MM.1S (cell line): ENCODE results near the gene FAM229A.

ENCODE experiments used
- DNase-seq: peaks from one replicate; pipeline ENCODE4 v3.0.0-alpha.2; 2015
- H2AFZ ChIP-seq: fragments of 300-600 bp; sonication (generic); 2 replicates; pipeline ENCODE4 v1.6.0; 2016; ENCODE audit warnings: antibody characterized with exemption, low read length
- H3F3A ChIP-seq: fragments of 300-600 bp; sonication (generic); 2 replicates; pipeline ENCODE4 v1.6.1; 2016; ENCODE audit warnings: mild to moderate bottlenecking, antibody characterized with exemption, low read length, moderate library complexity, mixed read lengths; ENCODE audit not compliant: insufficient read depth
- H3K27ac ChIP-seq: fragments of 300-600 bp; sonication (generic); 2 replicates; pipeline ENCODE4 v1.5.1; 2016; ENCODE audit warnings: mild to moderate bottlenecking, low read length
- H3K27me3 ChIP-seq: fragments of 300-600 bp; sonication (generic); replicated peaks from 2 replicates; pipeline ENCODE4 v1.6.0; 2016; ENCODE audit warnings: low read length; ENCODE audit not compliant: insufficient read depth
- H3K36me3 ChIP-seq: fragments of 300-600 bp; sonication (generic); replicated peaks from 2 replicates; pipeline ENCODE4 v1.6.1; 2016; ENCODE audit warnings: mild to moderate bottlenecking, low read length, mixed read lengths; ENCODE audit not compliant: insufficient read depth
- H3K4me1 ChIP-seq: fragments of 300-600 bp; sonication (generic); 2 replicates; pipeline ENCODE4 v1.6.1; 2016; ENCODE audit warnings: low read length, mixed read lengths
- H3K4me2 ChIP-seq: fragments of 300-600 bp; sonication (generic); 2 replicates; pipeline ENCODE4 v1.6.0; 2016; ENCODE audit warnings: low read depth, low read length
- H3K4me3 ChIP-seq: fragments of 300-600 bp; sonication (generic); 2 replicates; pipeline ENCODE4 v1.5.1; 2016; ENCODE audit warnings: low read length, mixed read lengths
- H3K79me2 ChIP-seq: fragments of 300-600 bp; sonication (generic); 2 replicates; pipeline ENCODE4 v1.6.1; 2016; ENCODE audit warnings: mixed run types, low read length, mixed read lengths
- H3K9ac ChIP-seq: fragments of 300-600 bp; sonication (generic); 2 replicates; pipeline ENCODE4 v1.6.1; 2016; ENCODE audit warnings: low read length, mixed read lengths
- H3K9me2 ChIP-seq: fragments of 300-600 bp; sonication (generic); replicated peaks from 2 replicates; pipeline ENCODE4 v1.6.1; 2016; ENCODE audit warnings: mild to moderate bottlenecking, low read length, mixed read lengths; ENCODE audit not compliant: insufficient read depth
- H3K9me3 ChIP-seq: fragments of 300-600 bp; sonication (generic); replicated peaks from 2 replicates; pipeline ENCODE4 v1.6.1; 2016; ENCODE audit warnings: mild to moderate bottlenecking, low read length, mixed read lengths; ENCODE audit not compliant: insufficient read depth
- H4K20me1 ChIP-seq: fragments of 300-600 bp; sonication (generic); 2 replicates; pipeline ENCODE4 v1.6.1; 2016; ENCODE audit warnings: mild to moderate bottlenecking, low read length, moderate library complexity, mixed read lengths; ENCODE audit not compliant: insufficient read depth
- EZH2 ChIP-seq: fragments of 300-600 bp; sonication (generic); optimal IDR thresholded peaks from 2 replicates; pipeline ENCODE3; 2017; ENCODE audit warnings: low read depth, mild to moderate bottlenecking, antibody characterized with exemption, low read length, mixed read lengths
- EZH2phosphoT487 ChIP-seq: fragments of 300-600 bp; sonication (generic); IDR thresholded peaks from 2 replicates; pipeline ENCODE4 v1.6.1; 2018; ENCODE audit warnings: antibody characterized with exemption, low read length
- TF ChIP-seq, protein P1 (sequence below): fragments of 300-600 bp; sonication (generic); IDR thresholded peaks from 2 replicates; pipeline ENCODE4 v1.5.1; 2016; ENCODE audit warnings: antibody characterized with exemption, low read length, mixed read lengths

Gene FAM229A

DNA sequence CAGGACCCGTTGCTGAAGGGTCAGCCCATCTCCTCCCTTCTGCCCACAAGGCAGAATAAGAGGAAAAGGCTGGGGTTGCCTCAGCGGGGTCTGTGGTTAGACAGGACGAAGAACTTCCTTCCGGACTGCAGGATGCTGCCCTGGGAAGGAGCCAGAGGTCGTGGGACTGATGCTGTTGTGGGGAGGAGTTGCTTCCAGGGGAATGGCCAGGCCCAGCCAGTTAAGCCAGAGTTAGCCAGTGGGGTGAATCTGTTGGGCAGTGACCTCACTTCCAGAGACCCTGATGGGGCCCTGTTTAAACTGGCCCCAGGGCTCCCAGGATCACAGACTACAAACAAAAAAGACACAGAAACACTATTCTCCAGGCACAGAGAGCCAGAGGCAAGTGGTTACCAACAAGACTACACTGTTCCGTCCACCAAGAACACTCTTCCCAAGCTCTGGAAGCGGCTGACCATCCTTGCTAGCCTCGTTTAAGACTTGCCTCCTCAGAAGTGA lies 13.0 kb downstream of the FAM229A start:
- Histone ChIP-seq H3K79me2 (no peaks in the 10 kb centered on the region), H3K9ac (no peak overlapping the region), H3K36me3 (no peaks in the 10 kb centered on the region), H3K27ac (no peak overlapping the region), H3K4me1 (peaks cover 6% of the 10 kb centered on the region), H2AFZ (no peak overlapping the region), H3K4me3 (no peak overlapping the region), H3K9me3 (no peaks in the 10 kb centered on the region), H3K4me2 (no peak overlapping the region), H3K9me2 (no peaks in the 10 kb centered on the region), H3K27me3 (no peaks in the 10 kb centered on the region), H3F3A (peaks cover 11% of the 10 kb centered on the region; the same call in 1 of the 2 replicates), H4K20me1 (no peaks in the 10 kb centered on the region)
- no peak for TF ChIP-seq EZH2
- no peak for TF ChIP-seq EZH2phosphoT487
- TF ChIP-seq, protein P1, sequence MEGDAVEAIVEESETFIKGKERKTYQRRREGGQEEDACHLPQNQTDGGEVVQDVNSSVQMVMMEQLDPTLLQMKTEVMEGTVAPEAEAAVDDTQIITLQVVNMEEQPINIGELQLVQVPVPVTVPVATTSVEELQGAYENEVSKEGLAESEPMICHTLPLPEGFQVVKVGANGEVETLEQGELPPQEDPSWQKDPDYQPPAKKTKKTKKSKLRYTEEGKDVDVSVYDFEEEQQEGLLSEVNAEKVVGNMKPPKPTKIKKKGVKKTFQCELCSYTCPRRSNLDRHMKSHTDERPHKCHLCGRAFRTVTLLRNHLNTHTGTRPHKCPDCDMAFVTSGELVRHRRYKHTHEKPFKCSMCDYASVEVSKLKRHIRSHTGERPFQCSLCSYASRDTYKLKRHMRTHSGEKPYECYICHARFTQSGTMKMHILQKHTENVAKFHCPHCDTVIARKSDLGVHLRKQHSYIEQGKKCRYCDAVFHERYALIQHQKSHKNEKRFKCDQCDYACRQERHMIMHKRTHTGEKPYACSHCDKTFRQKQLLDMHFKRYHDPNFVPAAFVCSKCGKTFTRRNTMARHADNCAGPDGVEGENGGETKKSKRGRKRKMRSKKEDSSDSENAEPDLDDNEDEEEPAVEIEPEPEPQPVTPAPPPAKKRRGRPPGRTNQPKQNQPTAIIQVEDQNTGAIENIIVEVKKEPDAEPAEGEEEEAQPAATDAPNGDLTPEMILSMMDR = no peak
- no peak for DNase-seq

DNA sequence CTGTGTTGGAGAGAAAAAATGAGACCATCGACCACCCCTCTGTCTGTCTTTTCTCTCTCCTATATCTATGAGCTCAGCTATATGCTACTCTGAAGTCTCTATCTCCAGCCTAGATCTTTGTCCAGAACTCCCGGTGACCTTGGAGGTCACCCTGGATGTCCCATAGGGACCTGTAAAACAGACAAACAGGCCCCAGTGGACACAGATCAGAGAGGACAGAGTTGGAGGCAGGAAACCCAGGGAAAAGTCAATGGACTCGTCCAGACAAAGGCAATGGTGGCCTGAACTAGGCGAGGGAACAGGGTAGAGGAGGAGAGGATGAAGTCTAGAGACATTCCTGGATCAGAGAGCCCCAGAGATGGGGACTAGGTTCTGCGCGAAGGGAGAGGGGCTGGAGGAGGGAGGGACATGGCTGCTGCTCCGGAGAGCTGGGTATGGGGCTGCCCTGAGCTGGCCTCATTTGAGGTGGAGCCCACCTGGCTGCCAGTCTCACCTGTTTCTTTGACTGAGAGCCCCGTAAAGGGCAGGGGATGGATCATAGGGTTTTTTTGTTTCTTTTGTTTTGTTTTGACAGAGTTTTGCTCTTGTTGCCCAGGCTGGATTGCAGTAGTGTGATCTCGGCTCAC lies 15.6 kb downstream of the FAM229A start:
- Histone ChIP-seq H3K79me2 (no peaks in the 10 kb centered on the region), H3K27me3 (no peaks in the 10 kb centered on the region), H3K9me3 (no peaks in the 10 kb centered on the region), H3K27ac (no peak overlapping the region), H3F3A (peaks cover 7% of the 10 kb centered on the region; the same call in 1 of the 2 replicates), H2AFZ (no peak overlapping the region), H3K9ac (no peak overlapping the region), H3K4me3 (no peak overlapping the region), H3K9me2 (no peaks in the 10 kb centered on the region), H3K4me1 (peaks cover 10% of the 10 kb centered on the region), H3K4me2 (no peak overlapping the region), H3K36me3 (no peaks in the 10 kb centered on the region), H4K20me1 (no peaks in the 10 kb centered on the region)
- TF ChIP-seq, protein P1 = no peak
- TF ChIP-seq EZH2 = no peak
- no peak for TF ChIP-seq EZH2phosphoT487
- DNase-seq = no peak

GRCh38 chr1:32345289-32345827 lies 16.9 kb downstream of the FAM229A start:
- no peak overlapping the region for H3K4me2 ChIP-seq
- H4K20me1 ChIP-seq = no peaks in the 10 kb centered on the region
- H3K4me1 ChIP-seq = peaks cover 6% of the 10 kb centered on the region; the same call in 1 of the 2 replicates
- no peak overlapping the region for H2AFZ ChIP-seq
- H3K27me3 ChIP-seq = no peaks in the 10 kb centered on the region
- H3K9me2 ChIP-seq = no peaks in the 10 kb centered on the region
- TF ChIP-seq, protein P1 = no peak
- TF ChIP-seq EZH2phosphoT487 (no peak), EZH2 (no peak)
- no peak overlapping the region for H3K27ac ChIP-seq
- H3F3A ChIP-seq = 0 out of 2 replicates have a peak, but pooled peaks cover under 1% of the 10 kb centered on the region
- H3K36me3 ChIP-seq = no peaks in the 10 kb centered on the region
- DNase-seq = no peak
- H3K9ac ChIP-seq = no peak overlapping the region
- H3K4me3 ChIP-seq = no peak overlapping the region
- no peaks in the 10 kb centered on the region for H3K9me3 ChIP-seq
- no peaks in the 10 kb centered on the region for H3K79me2 ChIP-seq
